Peyer's patch (tissue), 4 donors: Measurements from ENCODE around the gene CDH24.

Source experiments
- POLR2A ChIP-seq, 2 donors: fragments of 450-650 bp; IDR thresholded peaks; one replicate each; pipeline ENCODE4 v1.5.1; 2017; ENCODE audit warnings: antibody characterized with exemption in 2 of 2, mild to moderate bottlenecking in 2 of 2, moderate library complexity in 2 of 2
- TF ChIP-seq, protein P1 (sequence below), 6 experiments: fragments of 450-650 bp in 4 of 6; fragments of 200-600 bp in 2 of 6; sonication (generic) in 1 of 6; IDR thresholded peaks; one replicate each; pipeline ENCODE4 v1.5.1; 2017 to 2019; ENCODE audit warnings: antibody characterized with exemption in 6 of 6, mild to moderate bottlenecking in 3 of 6, moderate library complexity in 1 of 6

DNA sequence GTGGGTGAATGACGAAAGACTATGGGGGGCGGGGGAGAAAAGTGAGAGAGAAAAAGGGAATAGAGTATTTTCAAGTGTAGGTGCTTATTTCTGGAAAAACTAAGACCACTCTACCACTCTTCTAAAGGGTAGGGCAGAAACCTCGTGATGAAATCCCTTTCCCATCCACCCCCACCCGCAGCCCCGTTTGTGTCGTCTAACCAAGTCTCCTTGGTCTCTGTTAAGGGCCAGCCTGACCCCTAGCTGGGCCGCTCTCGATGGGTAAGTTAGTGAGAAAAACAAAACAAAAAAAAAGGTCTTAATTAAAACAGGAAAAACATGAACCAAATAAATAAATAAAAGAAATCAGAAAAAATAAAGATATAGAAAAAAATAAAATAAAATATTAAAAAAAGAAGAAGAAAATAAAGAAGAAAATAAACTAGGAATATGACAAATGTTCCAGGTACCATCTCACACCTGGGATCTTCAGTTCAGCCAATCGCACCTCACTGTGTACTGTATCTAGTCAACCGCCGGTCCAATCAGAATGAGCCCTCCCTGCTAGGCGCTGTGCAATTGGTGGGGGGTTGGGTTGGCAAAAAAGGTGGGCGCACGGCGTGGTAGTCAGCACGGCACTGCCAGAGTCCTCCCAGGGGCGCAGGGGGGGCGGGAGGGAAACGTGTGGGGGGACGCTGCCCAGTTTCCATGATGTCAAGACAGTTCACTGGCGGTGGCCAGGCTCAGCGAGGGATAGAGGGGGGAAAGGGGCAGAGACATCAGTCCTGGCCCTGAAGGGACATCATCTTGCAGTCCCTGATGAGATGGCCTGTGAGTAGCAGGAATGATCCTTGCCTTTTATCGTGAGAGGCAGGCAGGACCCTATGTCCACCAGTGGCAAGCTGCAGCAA is 9.8 kb upstream of the CDH24 start:
- TF ChIP-seq, protein P1, sequence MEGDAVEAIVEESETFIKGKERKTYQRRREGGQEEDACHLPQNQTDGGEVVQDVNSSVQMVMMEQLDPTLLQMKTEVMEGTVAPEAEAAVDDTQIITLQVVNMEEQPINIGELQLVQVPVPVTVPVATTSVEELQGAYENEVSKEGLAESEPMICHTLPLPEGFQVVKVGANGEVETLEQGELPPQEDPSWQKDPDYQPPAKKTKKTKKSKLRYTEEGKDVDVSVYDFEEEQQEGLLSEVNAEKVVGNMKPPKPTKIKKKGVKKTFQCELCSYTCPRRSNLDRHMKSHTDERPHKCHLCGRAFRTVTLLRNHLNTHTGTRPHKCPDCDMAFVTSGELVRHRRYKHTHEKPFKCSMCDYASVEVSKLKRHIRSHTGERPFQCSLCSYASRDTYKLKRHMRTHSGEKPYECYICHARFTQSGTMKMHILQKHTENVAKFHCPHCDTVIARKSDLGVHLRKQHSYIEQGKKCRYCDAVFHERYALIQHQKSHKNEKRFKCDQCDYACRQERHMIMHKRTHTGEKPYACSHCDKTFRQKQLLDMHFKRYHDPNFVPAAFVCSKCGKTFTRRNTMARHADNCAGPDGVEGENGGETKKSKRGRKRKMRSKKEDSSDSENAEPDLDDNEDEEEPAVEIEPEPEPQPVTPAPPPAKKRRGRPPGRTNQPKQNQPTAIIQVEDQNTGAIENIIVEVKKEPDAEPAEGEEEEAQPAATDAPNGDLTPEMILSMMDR (IDR thresholded peaks at IDR 0.05): no peak
- no peak for TF ChIP-seq POLR2A (IDR thresholded peaks at IDR 0.05)
